PFSK-1 (cell line): ENCODE measurements around the gene TTC13.

Experiments
- FOXP2 ChIP-seq: optimal IDR thresholded peaks from 2 replicates; pipeline ENCODE3; 2011; ENCODE audit warnings: borderline replicate concordance, control low read depth, inconsistent platforms; ENCODE audit not compliant: insufficient read depth; ENCODE audit errors: extremely low read length, extremely low read depth
- POLR2AphosphoS5 ChIP-seq: IDR thresholded peaks from 2 replicates; pipeline ENCODE4 v1.6.1; 2012; ENCODE audit warnings: low read depth, mild to moderate bottlenecking, control low read depth, low read length, moderate library complexity
- REST ChIP-seq, 2 experiments: IDR thresholded peaks; 2 replicates each; pipeline versions ENCODE4 v1.6.1 to v1.8.0; 2011 to 2012; ENCODE audit warnings: low read depth in 2 of 2, low read length in 2 of 2, control low read depth in 1 of 2, inconsistent platforms in 1 of 2, mild to moderate bottlenecking in 1 of 2, moderate library complexity in 1 of 2; ENCODE audit not compliant: insufficient read depth in 1 of 2
- SIN3A ChIP-seq: IDR thresholded peaks from 2 replicates; pipeline ENCODE4 v1.6.1; 2012; ENCODE audit warnings: mild to moderate bottlenecking, low read length, moderate library complexity, borderline replicate concordance; ENCODE audit not compliant: insufficient read depth
- TAF1 ChIP-seq: IDR thresholded peaks from 2 replicates; pipeline ENCODE4 v1.6.1; 2012; ENCODE audit warnings: low read length, control low read depth, borderline replicate concordance; ENCODE audit not compliant: insufficient read depth

TTC13 gene

DNA sequence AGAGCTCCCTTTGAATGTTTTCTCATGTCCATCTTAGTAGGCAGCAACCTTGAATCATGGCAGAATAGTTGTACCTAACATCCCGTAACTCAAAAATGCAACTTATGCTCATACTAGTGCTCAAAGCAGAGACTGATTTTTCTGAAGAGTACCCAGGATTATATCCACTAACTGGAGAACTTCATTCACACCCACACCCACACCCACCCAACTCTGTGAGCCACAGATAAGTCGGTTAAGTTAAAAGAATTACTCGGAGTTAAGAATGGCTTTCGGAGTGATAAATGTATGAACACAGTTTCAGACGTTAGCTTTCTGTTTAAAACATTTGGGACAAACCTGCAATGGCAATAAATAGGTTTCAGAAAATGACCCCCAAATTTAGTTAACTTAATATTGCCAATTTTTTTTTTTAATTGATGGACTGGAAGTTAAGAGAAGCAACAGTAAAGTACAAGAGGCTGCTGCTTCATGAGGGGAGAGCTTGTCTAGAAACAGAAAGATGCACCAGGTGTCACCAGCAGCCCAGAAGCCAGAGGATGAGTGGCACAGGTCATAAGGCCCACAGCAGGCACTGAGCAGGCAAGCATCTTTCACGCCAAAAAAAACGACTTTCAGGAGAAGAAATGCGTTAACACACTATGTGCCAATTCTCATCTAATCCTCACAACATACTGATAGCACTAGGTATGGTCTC is 61.9 kb downstream of the TTC13 start:
- no peak for TF ChIP-seq TAF1
- no peak for TF ChIP-seq POLR2AphosphoS5
- no peak for TF ChIP-seq REST (IDR thresholded peaks at IDR 0.05; ENCODE audit: insufficient read depth in 1 of 2, low read depth in 2 of 2, low read length in 2 of 2)
- no peak for TF ChIP-seq SIN3A
- no peak for TF ChIP-seq FOXP2

DNA sequence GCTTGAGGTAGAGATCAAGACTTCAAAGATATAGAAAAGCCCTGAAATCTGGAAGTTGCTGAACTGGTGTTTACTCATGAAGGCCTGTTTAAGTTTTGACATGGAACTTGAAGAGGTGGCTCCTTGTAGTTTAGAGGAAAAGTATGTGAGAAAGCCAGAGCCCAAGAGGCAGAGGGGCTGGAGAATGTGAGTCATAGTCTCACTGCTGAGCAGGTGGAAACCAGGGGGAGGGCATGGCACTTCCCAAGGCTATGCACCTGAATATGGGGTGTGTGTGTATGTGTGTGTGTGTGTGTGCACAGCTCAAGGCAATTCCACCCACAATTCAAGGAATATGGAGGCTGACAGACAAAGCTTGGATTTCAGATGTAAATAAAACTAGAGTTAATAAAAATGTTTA is 63.6 kb downstream of the TTC13 start:
- no peak for TF ChIP-seq POLR2AphosphoS5
- no peak for TF ChIP-seq FOXP2
- no peak for TF ChIP-seq REST (IDR thresholded peaks at IDR 0.05; ENCODE audit: insufficient read depth in 1 of 2, low read depth in 2 of 2, low read length in 2 of 2)
- TF ChIP-seq SIN3A: no peak

DNA sequence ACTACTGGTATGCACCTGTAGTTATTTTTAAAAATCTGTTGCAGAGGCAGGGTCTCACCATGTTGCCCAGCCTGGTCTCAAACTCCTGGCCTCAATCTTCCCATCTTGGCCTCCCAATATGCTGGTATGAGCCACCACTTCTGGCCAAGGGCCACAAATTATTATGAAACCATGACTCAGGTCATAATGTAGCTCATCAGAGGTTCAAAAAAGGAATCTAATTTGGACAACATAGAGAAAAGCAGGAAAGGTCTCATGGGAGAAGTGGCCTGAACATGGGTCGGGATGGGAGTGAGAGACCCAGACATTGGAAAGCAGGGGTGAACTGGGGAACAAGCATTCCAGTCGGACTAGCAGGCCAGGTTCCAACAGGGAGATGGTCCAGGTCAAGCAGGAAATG is 65.2 kb downstream of the TTC13 start:
- no peak for TF ChIP-seq POLR2AphosphoS5
- TF ChIP-seq FOXP2: no peak
- no peak for TF ChIP-seq SIN3A
- TF ChIP-seq REST (IDR thresholded peaks at IDR 0.05; ENCODE audit: insufficient read depth in 1 of 2, low read depth in 2 of 2, low read length in 2 of 2): no peak
- no peak for TF ChIP-seq TAF1

- TF ChIP-seq REST (IDR thresholded peaks at IDR 0.05; ENCODE audit: insufficient read depth in 1 of 2, low read depth in 2 of 2, low read length in 2 of 2) (no peak), SIN3A (no peak), FOXP2 (no peak), TAF1 (no peak), POLR2AphosphoS5 (no peak)
These were observed 67.9 kb downstream of the TTC13 start for GRCh38 chr1:230910755-230911117.
